Activated gamma-delta T cell treated with Interleukin-2 at 50 U/mL for 16 hours (primary cell): Measurements from ENCODE around the gene IL1RL2.

Source experiments
- DNase-seq: peaks from one replicate; pipeline ENCODE4 v3.0.0-alpha.2; 2020

The IL1RL2 gene

GRCh38 chr2:102269200-102269524 lies 82.3 kb downstream of the IL1RL2 start:
- no peak for DNase-seq

GRCh38 chr2:102271844-102272243 lies 85.0 kb downstream of the IL1RL2 start:
- no peak for DNase-seq

GRCh38 chr2:102273619-102274211 lies 86.9 kb downstream of the IL1RL2 start:
- no peak for DNase-seq

- DNase-seq: no peak
Observed at GRCh38 chr2:102276549-102277201, 89.9 kb downstream of the IL1RL2 start.

GRCh38 chr2:102277202-102277700 lies 90.4 kb downstream of the IL1RL2 start:
- no peak for DNase-seq

- no peak for DNase-seq
Observed at GRCh38 chr2:102278720-102279390, 92.0 kb downstream of the IL1RL2 start.

GRCh38 chr2:102279391-102279735 lies 92.5 kb downstream of the IL1RL2 start:
- no peak for DNase-seq

- DNase-seq: no peak
Observed at GRCh38 chr2:102282678-102283091, 95.9 kb downstream of the IL1RL2 start.

- DNase-seq: no peak
Observed at GRCh38 chr2:102283996-102284395, 97.2 kb downstream of the IL1RL2 start.

- no peak for DNase-seq
Observed at GRCh38 chr2:102284611-102285010, 97.8 kb downstream of the IL1RL2 start.

GRCh38 chr2:102285368-102285767 lies 98.5 kb downstream of the IL1RL2 start:
- DNase-seq: no peak

- no peak for DNase-seq
Observed at GRCh38 chr2:102286041-102286440, 99.2 kb downstream of the IL1RL2 start.

- DNase-seq: no peak
Observed at GRCh38 chr2:102289129-102289528, 102.3 kb downstream of the IL1RL2 start.
